ENCODE measurements around the gene ZMIZ2.

DNA sequence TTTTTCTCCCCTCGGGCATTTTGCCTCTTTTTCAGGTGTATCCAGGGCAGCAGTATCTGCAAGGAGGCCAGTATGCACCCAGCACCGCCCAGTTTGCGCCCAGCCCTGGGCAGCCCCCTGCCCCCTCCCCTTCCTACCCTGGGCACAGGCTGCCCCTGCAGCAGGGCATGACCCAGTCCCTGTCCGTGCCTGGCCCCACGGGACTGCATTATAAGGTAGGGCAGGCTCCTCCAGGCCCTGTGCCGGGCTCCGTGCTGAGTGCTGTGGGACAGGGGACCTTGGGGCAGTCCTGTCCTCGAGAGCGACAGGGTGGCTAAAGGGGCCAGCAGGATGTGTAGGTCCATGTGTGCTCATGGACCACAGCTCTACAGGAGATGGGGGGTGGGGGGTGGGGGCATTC lies 10.6 kb downstream of the ZMIZ2 start:
- TF ChIP-seq, protein P1, sequence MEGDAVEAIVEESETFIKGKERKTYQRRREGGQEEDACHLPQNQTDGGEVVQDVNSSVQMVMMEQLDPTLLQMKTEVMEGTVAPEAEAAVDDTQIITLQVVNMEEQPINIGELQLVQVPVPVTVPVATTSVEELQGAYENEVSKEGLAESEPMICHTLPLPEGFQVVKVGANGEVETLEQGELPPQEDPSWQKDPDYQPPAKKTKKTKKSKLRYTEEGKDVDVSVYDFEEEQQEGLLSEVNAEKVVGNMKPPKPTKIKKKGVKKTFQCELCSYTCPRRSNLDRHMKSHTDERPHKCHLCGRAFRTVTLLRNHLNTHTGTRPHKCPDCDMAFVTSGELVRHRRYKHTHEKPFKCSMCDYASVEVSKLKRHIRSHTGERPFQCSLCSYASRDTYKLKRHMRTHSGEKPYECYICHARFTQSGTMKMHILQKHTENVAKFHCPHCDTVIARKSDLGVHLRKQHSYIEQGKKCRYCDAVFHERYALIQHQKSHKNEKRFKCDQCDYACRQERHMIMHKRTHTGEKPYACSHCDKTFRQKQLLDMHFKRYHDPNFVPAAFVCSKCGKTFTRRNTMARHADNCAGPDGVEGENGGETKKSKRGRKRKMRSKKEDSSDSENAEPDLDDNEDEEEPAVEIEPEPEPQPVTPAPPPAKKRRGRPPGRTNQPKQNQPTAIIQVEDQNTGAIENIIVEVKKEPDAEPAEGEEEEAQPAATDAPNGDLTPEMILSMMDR (conservative IDR thresholded peaks at IDR 0.05 in 1 of 2, IDR thresholded peaks at IDR 0.05 in 1 of 2; ENCODE audit: low read depth in 1 of 2, low read length in 2 of 2), result no peak
- no peak for TF ChIP-seq EZH2 (IDR thresholded peaks at IDR 0.05; ENCODE audit: low read length, missing control alignments)
